Measurements from ENCODE around the gene PLA2G4E.

Gene PLA2G4E

GRCh38 chr15:42033214-42033873, 12.5 kb upstream of the PLA2G4E start:
- no peak for TF ChIP-seq CTCF (IDR thresholded peaks at IDR 0.05; ENCODE audit: control insufficient read depth, extremely low read depth, insufficient read depth)
- DNase-seq (ENCODE audit: low read depth): no peak
- no peak overlapping the region for H3K4me3 ChIP-seq (ENCODE audit: low read depth, low read length)

DNA sequence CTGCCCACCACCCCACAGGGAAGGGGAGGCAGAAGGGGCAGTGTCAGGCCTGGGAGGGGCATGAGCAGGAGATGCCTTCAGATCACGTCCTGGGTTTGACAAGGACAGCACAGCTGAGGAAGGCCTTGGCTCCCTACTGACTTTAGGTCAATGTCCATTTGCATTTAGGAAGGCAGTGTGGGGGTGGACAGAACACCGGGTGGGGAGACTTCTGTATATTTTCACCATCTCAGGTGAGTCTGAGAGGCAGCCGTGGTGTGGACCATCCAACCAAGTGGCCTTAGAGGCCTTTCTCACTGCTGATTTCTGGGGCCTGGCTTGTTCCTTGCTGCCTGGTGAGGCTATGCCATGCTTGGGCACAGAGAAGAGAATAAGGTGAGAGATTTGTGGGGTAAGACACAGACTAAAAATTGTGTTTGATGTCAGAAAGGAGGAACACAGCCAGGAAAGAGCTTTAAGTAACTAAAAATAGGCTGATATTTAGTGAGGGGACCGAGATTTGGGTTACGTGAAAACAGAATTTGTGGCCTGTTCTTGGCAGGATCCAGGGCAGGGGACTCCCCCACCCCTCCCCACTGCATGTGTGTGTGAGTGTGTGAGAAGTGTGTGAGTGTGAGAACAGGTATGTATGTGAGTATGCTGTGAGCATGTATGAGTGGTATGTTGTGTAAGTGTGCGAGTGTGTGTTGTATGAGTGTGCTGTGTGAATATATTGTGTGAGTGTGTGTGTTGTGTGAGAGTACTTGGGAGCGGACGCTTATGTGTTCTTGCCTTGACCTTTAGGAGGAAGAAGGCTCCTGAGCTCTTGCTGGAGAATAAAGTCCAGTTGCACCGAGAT, 11.8 kb upstream of the PLA2G4E start:
- no peak for DNase-seq (ENCODE audit: low read depth)
- TF ChIP-seq CTCF (IDR thresholded peaks at IDR 0.05; ENCODE audit: control insufficient read depth, extremely low read depth, insufficient read depth): no peak
- no peak overlapping the region for H3K4me3 ChIP-seq (ENCODE audit: low read depth, low read length)

- TF ChIP-seq CTCF (IDR thresholded peaks at IDR 0.05; ENCODE audit: control insufficient read depth, extremely low read depth, insufficient read depth): no peak
- no peak for DNase-seq (ENCODE audit: low read depth)
- H3K4me3 ChIP-seq (ENCODE audit: low read depth, low read length): no peak overlapping the region
Measured at GRCh38 chr15:42031198-42031915, 10.5 kb upstream of the PLA2G4E start.

DNA sequence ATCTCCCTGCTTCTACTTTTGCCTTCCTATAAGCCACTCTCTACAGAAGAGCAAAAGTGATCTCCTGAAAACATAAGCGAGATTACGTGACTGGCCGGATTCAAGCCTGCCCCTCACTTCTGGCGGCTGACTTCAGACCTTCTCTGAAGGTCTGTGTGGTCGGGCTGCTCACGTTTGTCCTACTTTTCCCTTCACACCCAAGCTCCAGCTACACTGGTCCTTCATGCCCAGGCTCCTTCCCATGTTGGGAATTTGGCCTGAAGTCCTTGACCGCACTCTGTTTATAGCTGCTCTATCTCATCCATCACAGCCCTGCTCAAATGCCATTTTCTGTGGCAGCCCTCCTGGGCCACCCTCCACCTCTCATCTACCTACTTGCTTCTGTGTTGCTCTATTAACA, 6.7 kb upstream of the PLA2G4E start:
- H3K4me3 ChIP-seq (ENCODE audit: low read depth, low read length): no peak overlapping the region
- no peak for DNase-seq (ENCODE audit: low read depth)
- TF ChIP-seq CTCF (IDR thresholded peaks at IDR 0.05; ENCODE audit: control insufficient read depth, extremely low read depth, insufficient read depth): no peak

DNA sequence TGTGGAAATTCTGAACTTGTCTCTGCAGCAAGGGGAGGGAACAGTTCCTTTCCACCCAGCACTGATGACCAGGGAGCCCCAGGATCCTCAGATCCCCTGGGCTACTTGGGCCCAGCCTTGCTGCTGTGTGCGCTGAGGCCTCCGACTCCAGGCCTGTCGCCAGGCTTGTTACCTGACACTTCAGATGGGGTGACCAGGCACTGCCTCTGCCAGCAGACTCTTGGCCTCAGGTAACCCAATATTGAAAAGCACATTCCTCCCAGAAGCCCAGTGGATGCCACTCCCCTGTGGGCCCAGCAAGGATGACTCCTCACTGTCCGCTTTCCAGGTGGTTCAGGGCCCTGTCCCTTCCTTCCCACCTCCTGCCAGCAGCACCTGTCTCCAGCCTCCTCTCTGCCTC, 3.5 kb upstream of the PLA2G4E start:
- TF ChIP-seq CTCF (IDR thresholded peaks at IDR 0.05; ENCODE audit: control insufficient read depth, extremely low read depth, insufficient read depth): no peak
- H3K4me3 ChIP-seq (ENCODE audit: low read depth, low read length): no peak overlapping the region
- no peak for DNase-seq (ENCODE audit: low read depth)

GRCh38 chr15:42021593-42021992, 751 bp upstream of the PLA2G4E start:
- no peak for DNase-seq (ENCODE audit: low read depth)
- H3K4me3 ChIP-seq (ENCODE audit: low read depth, low read length): no peak overlapping the region
- no peak for TF ChIP-seq CTCF (IDR thresholded peaks at IDR 0.05; ENCODE audit: control insufficient read depth, extremely low read depth, insufficient read depth)

Measured in LNCaP clone FGC (cell line).